ENCODE data around the gene CEP295NL.

DNA sequence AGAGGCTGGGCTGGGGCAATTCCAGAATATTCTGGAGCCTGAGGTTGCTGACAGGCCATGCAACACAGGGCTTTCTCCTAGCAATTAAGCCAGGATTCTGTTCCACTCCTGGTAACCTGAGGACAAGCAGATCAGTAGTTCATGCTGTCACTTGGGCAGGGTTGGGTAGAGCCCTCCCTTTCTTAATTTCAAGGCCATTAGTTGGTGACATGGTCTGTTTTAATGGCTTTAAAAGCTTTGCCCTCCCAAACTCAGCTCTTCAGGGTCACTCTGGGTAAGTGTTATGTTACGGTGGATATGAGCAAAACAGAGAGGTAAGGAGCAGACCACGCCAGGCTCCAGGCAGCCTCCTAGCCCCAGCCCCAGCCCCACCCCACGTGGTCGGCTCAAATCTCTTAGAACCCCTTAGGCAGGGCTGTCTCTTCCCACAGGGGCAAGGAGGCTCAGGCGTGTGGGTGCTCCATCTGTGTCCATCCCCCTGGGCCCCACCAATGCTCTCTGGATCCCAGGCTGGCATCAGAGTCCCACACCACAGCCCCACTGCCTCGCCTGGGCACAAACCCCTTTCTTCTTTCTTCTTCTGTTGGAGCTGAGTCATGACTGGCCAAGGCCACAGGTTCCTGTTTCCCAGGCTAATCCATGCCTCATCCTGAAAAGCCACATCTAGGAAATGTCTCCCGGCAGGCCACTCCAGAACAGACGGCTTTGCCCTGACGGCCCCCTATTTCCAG is 27.5 kb downstream of the CEP295NL start:
- TF ChIP-seq, protein P1, sequence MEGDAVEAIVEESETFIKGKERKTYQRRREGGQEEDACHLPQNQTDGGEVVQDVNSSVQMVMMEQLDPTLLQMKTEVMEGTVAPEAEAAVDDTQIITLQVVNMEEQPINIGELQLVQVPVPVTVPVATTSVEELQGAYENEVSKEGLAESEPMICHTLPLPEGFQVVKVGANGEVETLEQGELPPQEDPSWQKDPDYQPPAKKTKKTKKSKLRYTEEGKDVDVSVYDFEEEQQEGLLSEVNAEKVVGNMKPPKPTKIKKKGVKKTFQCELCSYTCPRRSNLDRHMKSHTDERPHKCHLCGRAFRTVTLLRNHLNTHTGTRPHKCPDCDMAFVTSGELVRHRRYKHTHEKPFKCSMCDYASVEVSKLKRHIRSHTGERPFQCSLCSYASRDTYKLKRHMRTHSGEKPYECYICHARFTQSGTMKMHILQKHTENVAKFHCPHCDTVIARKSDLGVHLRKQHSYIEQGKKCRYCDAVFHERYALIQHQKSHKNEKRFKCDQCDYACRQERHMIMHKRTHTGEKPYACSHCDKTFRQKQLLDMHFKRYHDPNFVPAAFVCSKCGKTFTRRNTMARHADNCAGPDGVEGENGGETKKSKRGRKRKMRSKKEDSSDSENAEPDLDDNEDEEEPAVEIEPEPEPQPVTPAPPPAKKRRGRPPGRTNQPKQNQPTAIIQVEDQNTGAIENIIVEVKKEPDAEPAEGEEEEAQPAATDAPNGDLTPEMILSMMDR (IDR thresholded peaks at IDR 0.05): no peak
- TF ChIP-seq POLR2AphosphoS5 (IDR thresholded peaks at IDR 0.05; ENCODE audit: low read depth, low read length): no peak
- no peak for TF ChIP-seq SIN3A (IDR thresholded peaks at IDR 0.05; ENCODE audit: borderline replicate concordance, insufficient read depth, low read depth, low read length)

Data from Panc1 (cell line).